NCI-H1105 (cell line): ENCODE results near the gene SF3A1.
A peak's percentile ranks its signal among the peaks of the same experiment; 100 is the strongest.
"Not testable (repeated sequence)": the region's sequence is repeated elsewhere in the genome, so short reads cannot be mapped to it uniquely, and the experiment has no call there.

Experiments used
- DNase-seq: peaks from one replicate; lab custom pipeline; 2025; lab: John Stamatoyannopoulos, UW

The SF3A1 gene

GRCh38 chr22:30356449-30357235, at the start of gene SF3A1, which contains the start of gene CCDC157:
Gene SF3A1, minus strand, starts transcription at chr22:30356894. Its CDS starts 102 bp downstream, at chr22:30356792.
Gene CCDC157, plus strand, starts transcription at chr22:30357007. Its CDS starts 8,994 bp downstream, at chr22:30366001.
- DNase-seq = peak; percentile 80

- DNase-seq = no peak
These were observed 49.7 kb upstream of the SF3A1 start for GRCh38 chr22:30406400-30406799.

- no peak for DNase-seq
These were observed 49.0 kb upstream of the SF3A1 start for GRCh38 chr22:30405731-30406130.

- DNase-seq = no peak
These were observed 47.6 kb upstream of the SF3A1 start for GRCh38 chr22:30404307-30404706.

- not testable (repeated sequence) for DNase-seq
These were observed 46.0 kb upstream of the SF3A1 start for GRCh38 chr22:30402766-30403104.

GRCh38 chr22:30402028-30402765, 45.5 kb upstream of the SF3A1 start:
- DNase-seq = no peak

GRCh38 chr22:30401024-30401423, 44.3 kb upstream of the SF3A1 start:
- DNase-seq = not testable (repeated sequence)

GRCh38 chr22:30400159-30400558, 43.5 kb upstream of the SF3A1 start:
- DNase-seq = no peak

- no peak for DNase-seq
These were observed 43.0 kb upstream of the SF3A1 start for GRCh38 chr22:30399718-30400117.

GRCh38 chr22:30398685-30399680, 42.3 kb upstream of the SF3A1 start:
- no peak for DNase-seq

GRCh38 chr22:30397656-30398635, 41.3 kb upstream of the SF3A1 start:
- no peak for DNase-seq

- DNase-seq = peak; percentile 20
These were observed 40.4 kb upstream of the SF3A1 start, which contains the start of gene SEC14L2 for GRCh38 chr22:30396871-30397655. Gene SEC14L2, plus strand, starts transcription at chr22:30397018. Its CDS starts 99 bp downstream, at chr22:30397117.

- DNase-seq = no peak
These were observed 37.2 kb upstream of the SF3A1 start for GRCh38 chr22:30393885-30394284.

GRCh38 chr22:30393322-30393680, 36.6 kb upstream of the SF3A1 start:
- DNase-seq = no peak

- no peak for DNase-seq
These were observed 36.1 kb upstream of the SF3A1 start for GRCh38 chr22:30392661-30393321.

GRCh38 chr22:30390974-30391691, 34.4 kb upstream of the SF3A1 start:
- DNase-seq = peak; percentile 51

GRCh38 chr22:30386960-30387827, 30.5 kb upstream of the SF3A1 start, which contains the start of gene RNF215:
Gene RNF215, minus strand, starts transcription at chr22:30387411. Its CDS starts 98 bp downstream, at chr22:30387313.
- peak; percentile 68 for DNase-seq

- DNase-seq = no peak
These were observed 29.9 kb upstream of the SF3A1 start for GRCh38 chr22:30386608-30386959.
